MM.1S (cell line): ENCODE results near the gene ZNF557.

Experiments used
- DNase-seq: peaks from one replicate; pipeline ENCODE4 v3.0.0-alpha.2; 2015
- H2AFZ ChIP-seq: fragments of 300-600 bp; sonication (generic); 2 replicates; pipeline ENCODE4 v1.6.0; 2016; ENCODE audit warnings: antibody characterized with exemption, low read length
- H3F3A ChIP-seq: fragments of 300-600 bp; sonication (generic); 2 replicates; pipeline ENCODE4 v1.6.1; 2016; ENCODE audit warnings: mild to moderate bottlenecking, antibody characterized with exemption, low read length, moderate library complexity, mixed read lengths; ENCODE audit not compliant: insufficient read depth
- H3K27ac ChIP-seq: fragments of 300-600 bp; sonication (generic); 2 replicates; pipeline ENCODE4 v1.5.1; 2016; ENCODE audit warnings: mild to moderate bottlenecking, low read length
- H3K27me3 ChIP-seq: fragments of 300-600 bp; sonication (generic); replicated peaks from 2 replicates; pipeline ENCODE4 v1.6.0; 2016; ENCODE audit warnings: low read length; ENCODE audit not compliant: insufficient read depth
- H3K36me3 ChIP-seq: fragments of 300-600 bp; sonication (generic); replicated peaks from 2 replicates; pipeline ENCODE4 v1.6.1; 2016; ENCODE audit warnings: mild to moderate bottlenecking, low read length, mixed read lengths; ENCODE audit not compliant: insufficient read depth
- H3K4me1 ChIP-seq: fragments of 300-600 bp; sonication (generic); 2 replicates; pipeline ENCODE4 v1.6.1; 2016; ENCODE audit warnings: low read length, mixed read lengths
- H3K4me2 ChIP-seq: fragments of 300-600 bp; sonication (generic); 2 replicates; pipeline ENCODE4 v1.6.0; 2016; ENCODE audit warnings: low read depth, low read length
- H3K4me3 ChIP-seq: fragments of 300-600 bp; sonication (generic); 2 replicates; pipeline ENCODE4 v1.5.1; 2016; ENCODE audit warnings: low read length, mixed read lengths
- H3K79me2 ChIP-seq: fragments of 300-600 bp; sonication (generic); 2 replicates; pipeline ENCODE4 v1.6.1; 2016; ENCODE audit warnings: mixed run types, low read length, mixed read lengths
- H3K9ac ChIP-seq: fragments of 300-600 bp; sonication (generic); 2 replicates; pipeline ENCODE4 v1.6.1; 2016; ENCODE audit warnings: low read length, mixed read lengths
- H3K9me2 ChIP-seq: fragments of 300-600 bp; sonication (generic); replicated peaks from 2 replicates; pipeline ENCODE4 v1.6.1; 2016; ENCODE audit warnings: mild to moderate bottlenecking, low read length, mixed read lengths; ENCODE audit not compliant: insufficient read depth
- H3K9me3 ChIP-seq: fragments of 300-600 bp; sonication (generic); replicated peaks from 2 replicates; pipeline ENCODE4 v1.6.1; 2016; ENCODE audit warnings: mild to moderate bottlenecking, low read length, mixed read lengths; ENCODE audit not compliant: insufficient read depth
- H4K20me1 ChIP-seq: fragments of 300-600 bp; sonication (generic); 2 replicates; pipeline ENCODE4 v1.6.1; 2016; ENCODE audit warnings: mild to moderate bottlenecking, low read length, moderate library complexity, mixed read lengths; ENCODE audit not compliant: insufficient read depth
- EZH2 ChIP-seq: fragments of 300-600 bp; sonication (generic); optimal IDR thresholded peaks from 2 replicates; pipeline ENCODE3; 2017; ENCODE audit warnings: low read depth, mild to moderate bottlenecking, antibody characterized with exemption, low read length, mixed read lengths
- EZH2phosphoT487 ChIP-seq: fragments of 300-600 bp; sonication (generic); IDR thresholded peaks from 2 replicates; pipeline ENCODE4 v1.6.1; 2018; ENCODE audit warnings: antibody characterized with exemption, low read length
- TF ChIP-seq, protein P1 (sequence below): fragments of 300-600 bp; sonication (generic); IDR thresholded peaks from 2 replicates; pipeline ENCODE4 v1.5.1; 2016; ENCODE audit warnings: antibody characterized with exemption, low read length, mixed read lengths

The ZNF557 gene

DNA sequence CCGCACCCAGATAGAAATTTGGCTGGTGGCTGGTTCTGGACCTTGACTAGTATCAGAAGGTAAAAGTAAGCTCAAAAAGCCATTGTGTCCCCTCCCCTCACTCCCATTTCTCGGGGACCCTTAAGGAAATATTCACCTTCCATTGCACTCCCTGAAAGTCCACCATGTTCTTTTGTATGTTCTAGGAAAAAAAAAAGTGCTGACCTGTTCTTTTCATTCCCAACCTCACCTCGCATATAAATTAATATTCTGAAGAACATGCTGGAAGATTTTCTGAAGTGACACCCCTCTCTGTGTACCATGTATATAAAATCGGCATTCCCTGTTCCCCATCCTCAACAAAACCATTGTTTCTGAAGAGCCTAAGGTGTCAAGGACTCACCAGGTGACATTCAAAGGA is 43.2 kb downstream of the ZNF557 start:
- Histone ChIP-seq H3F3A (no peaks in the 10 kb centered on the region), H3K9me2 (no peaks in the 10 kb centered on the region), H3K27ac (no peak overlapping the region), H4K20me1 (no peaks in the 10 kb centered on the region), H3K4me2 (no peak overlapping the region), H3K9me3 (no peaks in the 10 kb centered on the region), H3K27me3 (no peaks in the 10 kb centered on the region), H3K36me3 (no peaks in the 10 kb centered on the region), H3K4me1 (no peaks in the 10 kb centered on the region), H3K9ac (no peak overlapping the region), H2AFZ (no peak overlapping the region), H3K4me3 (no peak overlapping the region), H3K79me2 (no peaks in the 10 kb centered on the region)
- DNase-seq = no peak
- TF ChIP-seq, protein P1, sequence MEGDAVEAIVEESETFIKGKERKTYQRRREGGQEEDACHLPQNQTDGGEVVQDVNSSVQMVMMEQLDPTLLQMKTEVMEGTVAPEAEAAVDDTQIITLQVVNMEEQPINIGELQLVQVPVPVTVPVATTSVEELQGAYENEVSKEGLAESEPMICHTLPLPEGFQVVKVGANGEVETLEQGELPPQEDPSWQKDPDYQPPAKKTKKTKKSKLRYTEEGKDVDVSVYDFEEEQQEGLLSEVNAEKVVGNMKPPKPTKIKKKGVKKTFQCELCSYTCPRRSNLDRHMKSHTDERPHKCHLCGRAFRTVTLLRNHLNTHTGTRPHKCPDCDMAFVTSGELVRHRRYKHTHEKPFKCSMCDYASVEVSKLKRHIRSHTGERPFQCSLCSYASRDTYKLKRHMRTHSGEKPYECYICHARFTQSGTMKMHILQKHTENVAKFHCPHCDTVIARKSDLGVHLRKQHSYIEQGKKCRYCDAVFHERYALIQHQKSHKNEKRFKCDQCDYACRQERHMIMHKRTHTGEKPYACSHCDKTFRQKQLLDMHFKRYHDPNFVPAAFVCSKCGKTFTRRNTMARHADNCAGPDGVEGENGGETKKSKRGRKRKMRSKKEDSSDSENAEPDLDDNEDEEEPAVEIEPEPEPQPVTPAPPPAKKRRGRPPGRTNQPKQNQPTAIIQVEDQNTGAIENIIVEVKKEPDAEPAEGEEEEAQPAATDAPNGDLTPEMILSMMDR = no peak
- TF ChIP-seq EZH2 = no peak
- TF ChIP-seq EZH2phosphoT487 = no peak

DNA sequence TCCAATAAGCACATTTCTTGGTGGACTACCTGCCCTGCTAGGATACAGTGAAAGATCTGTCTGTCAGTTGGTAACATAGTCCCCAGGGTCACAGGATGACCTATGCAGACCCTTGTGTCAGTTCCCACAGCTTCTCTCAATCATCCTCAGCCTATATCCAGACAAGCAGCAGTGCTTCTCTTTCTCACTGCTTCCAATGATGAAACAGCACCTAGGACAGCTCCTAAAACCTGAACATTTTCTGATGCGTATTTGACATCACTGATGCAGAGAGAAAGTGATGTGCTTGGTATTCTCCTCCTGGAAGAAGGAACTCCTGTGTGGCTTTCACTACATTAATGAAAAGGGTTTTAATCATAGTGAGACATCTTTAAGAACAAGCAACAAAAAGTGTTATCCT is 43.7 kb downstream of the ZNF557 start:
- Histone ChIP-seq H3K4me3 (no peak overlapping the region), H3K79me2 (no peaks in the 10 kb centered on the region), H3K27ac (no peak overlapping the region), H3K4me1 (no peaks in the 10 kb centered on the region), H3K36me3 (no peaks in the 10 kb centered on the region), H3K9me3 (no peaks in the 10 kb centered on the region), H3K27me3 (no peaks in the 10 kb centered on the region), H3K4me2 (no peak overlapping the region), H4K20me1 (no peaks in the 10 kb centered on the region), H3F3A (no peaks in the 10 kb centered on the region), H2AFZ (no peak overlapping the region), H3K9me2 (no peaks in the 10 kb centered on the region), H3K9ac (no peak overlapping the region)
- TF ChIP-seq, protein P1 = no peak
- no peak for TF ChIP-seq EZH2phosphoT487
- no peak for TF ChIP-seq EZH2
- DNase-seq = no peak

DNA sequence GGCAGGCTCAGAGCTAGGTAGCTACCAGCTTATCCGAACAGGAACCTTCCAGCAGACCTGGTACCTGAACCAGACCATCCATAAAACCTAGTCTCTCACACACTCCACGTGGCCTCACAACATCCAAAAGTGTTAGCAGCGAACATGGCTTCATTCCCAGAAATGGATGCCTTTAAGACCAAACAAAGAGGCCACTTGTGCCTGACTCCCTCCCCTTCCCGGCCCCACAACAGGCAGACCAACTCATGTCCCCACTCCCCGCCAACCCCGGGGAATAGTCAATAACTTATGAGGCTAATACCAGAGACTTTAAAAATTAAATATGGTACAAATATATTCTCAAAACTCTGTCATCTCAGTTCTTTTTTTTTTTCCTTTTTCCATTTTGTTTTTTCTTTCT is 46.2 kb downstream of the ZNF557 start:
- no peak for TF ChIP-seq EZH2
- no peak for TF ChIP-seq EZH2phosphoT487
- TF ChIP-seq, protein P1 = no peak
- no peaks in the 10 kb centered on the region for H4K20me1 ChIP-seq
- no peak overlapping the region for H3K27ac ChIP-seq
- H3K9me2 ChIP-seq = no peaks in the 10 kb centered on the region
- no peaks in the 10 kb centered on the region for H3F3A ChIP-seq
- no peak overlapping the region for H3K4me2 ChIP-seq
- H3K4me1 ChIP-seq = no peaks in the 10 kb centered on the region
- no peaks in the 10 kb centered on the region for H3K27me3 ChIP-seq
- no peak overlapping the region for H2AFZ ChIP-seq
- no peaks in the 10 kb centered on the region for H3K36me3 ChIP-seq
- no peak for DNase-seq
- no peak overlapping the region for H3K4me3 ChIP-seq
- no peaks in the 10 kb centered on the region for H3K79me2 ChIP-seq
- no peak overlapping the region for H3K9ac ChIP-seq
- no peaks in the 10 kb centered on the region for H3K9me3 ChIP-seq
